Cardiac septum (tissue), 1 donor: ENCODE measurements around the gene PPRC1. TPM values are rescaled to one million over a fixed set of nuclear protein-coding genes. Genes with fewer than 3 reads are reported as not detected.

Experiments used
- DNase-seq: peaks from one replicate; pipeline ENCODE4 v3.0.0-alpha.2; 2020; ENCODE audit warnings: low spot score
- intact Hi-C: fragments of 100-400 bp; cut with DNase I; formaldehyde crosslinking; loops from one replicate; pipeline ENCODE4 v1.14.0; 2022
- long read RNA-seq: library from polyadenylated mRNA; unstranded; transcript quantifications from one replicate; pipeline ENCODE4 v2.0.0, GENCODE V29; 2021
- total RNA-seq: library from RNA; stranded (reverse); fragmentation: NEBNext Ultra II Directional; extraction: Animal tissue kit (Norgen Biotek cat#: 25700); gene quantifications from one replicate; pipeline ENCODE4 v1.2.1, GENCODE V29; 2021
- donor health status: DM: no; HTN: no; CAD: no.

Gene PPRC1
- 23.8 TPM for total RNA-seq
- long read RNA-seq, partial matches to known transcripts, result 10 of 18 reads
- long read RNA-seq, other reads (novel, unspliced or antisense), result 6 of 18 reads

DNA sequence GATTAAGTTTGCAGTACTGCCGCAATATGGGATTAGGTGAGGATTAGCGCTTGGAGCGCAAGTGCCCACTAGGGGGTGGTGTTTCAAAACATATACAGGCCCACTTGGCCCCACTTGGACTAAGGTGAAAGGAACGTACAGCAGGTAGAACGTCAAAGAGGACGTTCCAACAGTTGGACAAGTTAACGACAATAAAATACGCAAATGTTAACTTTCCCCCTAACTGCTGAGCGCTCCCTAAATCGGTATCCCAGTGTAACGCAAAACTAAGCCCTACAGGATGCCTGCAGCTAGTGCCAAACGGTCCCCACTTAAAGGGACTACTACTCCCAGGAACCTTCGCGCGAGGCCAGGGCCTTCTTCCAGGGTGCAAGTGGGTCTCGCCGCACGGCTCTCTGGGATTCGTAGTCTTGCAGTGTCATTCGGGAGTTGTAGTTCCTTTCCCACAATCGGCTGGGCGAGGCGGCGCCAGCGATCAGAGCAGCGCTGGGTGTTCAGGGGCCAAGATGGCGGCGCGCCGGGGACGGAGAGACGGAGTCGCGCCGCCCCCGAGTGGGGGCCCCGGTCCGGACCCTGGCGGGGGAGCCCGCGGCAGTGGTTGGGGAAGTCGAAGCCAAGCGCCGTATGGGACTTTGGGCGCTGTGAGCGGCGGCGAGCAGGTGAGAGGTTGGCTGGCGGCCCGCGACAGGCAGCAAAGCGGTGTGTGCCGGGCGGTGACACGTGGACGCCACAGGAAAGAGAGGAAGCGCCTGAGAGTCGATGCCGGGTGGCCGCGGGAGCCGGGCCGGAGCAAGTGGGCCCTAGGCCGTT, at the start of gene PPRC1:
Gene PPRC1, plus strand, starts transcription at position 478 of the 810 bp plus-strand sequence. Its CDS starts 29 bp downstream, at position 507.
- DNase-seq, result peak; percentile 99
- intact Hi-C loops, result loop anchor here (1.0 to 5.0 kb wide), 2 partner anchors 19 to 65 kb away; partner anchors contain the start of gene HPS6

- intact Hi-C loops, result no loop called here
- no peak for DNase-seq
Observed at GRCh38 chr10:102083541-102083940, 49.3 kb upstream of the PPRC1 start.

DNA sequence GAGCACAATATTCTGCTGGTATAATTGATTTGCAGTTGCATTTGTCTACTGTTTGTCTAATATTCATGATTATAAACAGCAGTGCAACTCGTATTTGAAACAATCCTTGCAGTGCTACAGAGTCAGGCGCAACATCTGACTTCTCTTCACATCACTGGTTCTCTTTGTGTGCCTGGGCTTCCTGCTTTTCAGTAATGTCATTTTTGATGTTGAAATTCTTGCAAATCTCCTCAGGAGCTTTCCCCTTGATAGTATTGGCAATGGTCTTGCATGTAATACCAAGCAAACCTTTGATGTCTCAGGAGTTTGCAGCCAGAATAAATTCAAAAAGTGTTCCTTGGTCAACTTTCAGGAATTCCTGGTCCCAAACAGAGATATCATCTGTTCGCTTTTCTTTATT, 47.5 kb upstream of the PPRC1 start:
- no peak for DNase-seq
- intact Hi-C loops, result no loop called here

DNA sequence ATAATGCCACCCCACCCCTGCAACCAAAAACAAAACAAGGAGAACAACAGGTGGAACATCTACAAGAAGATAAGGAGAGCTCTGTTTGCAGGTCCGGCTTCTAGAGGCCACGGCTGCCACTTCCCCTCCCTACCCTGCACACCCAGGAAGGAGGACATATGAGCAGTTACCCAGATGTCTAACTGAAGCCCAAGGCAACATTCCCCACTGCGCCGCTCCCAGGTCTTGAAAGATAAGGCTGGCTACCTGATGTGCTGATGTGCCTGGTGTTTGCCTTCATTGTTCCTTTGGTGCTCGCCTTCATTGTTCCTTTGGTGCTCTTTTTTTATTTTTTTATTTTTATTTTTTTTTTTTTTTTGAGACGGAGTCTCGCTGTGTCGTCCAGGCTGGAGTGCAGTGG, 46.6 kb upstream of the PPRC1 start:
- intact Hi-C loops, result no loop called here

GRCh38 chr10:102090772-102091171, 42.1 kb upstream of the PPRC1 start:
- intact Hi-C loops, result no loop called here
- no peak for DNase-seq

More for the DNA sequence above, 46.6 kb upstream of the PPRC1 start:
- DNase-seq, result no peak

- intact Hi-C loops, result no loop called here
- no peak for DNase-seq
Observed at GRCh38 chr10:102096449-102096848, 36.4 kb upstream of the PPRC1 start.

DNA sequence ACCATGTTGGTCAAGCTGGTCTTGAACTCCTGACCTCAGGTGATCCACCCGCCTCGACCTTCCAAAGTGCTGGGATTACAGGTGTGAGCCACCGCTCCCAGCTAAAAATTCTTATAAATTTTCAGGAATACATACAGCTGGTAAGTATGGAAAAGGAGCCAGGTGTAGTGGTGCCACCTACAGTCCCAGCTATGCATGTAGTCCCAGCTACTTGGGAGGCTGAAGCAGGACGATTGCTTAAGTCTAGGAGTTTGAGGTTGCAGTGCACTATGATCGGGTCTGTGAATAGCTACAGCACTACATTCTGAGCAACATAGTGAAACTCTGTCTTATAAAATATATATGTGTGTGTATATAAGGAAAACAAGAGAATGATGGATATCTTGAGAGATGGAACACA, 31.7 kb upstream of the PPRC1 start:
- intact Hi-C loops, result no loop called here
- DNase-seq, result no peak

- no peak for DNase-seq
- intact Hi-C loops, result no loop called here
Observed at GRCh38 chr10:102102421-102102820, 30.4 kb upstream of the PPRC1 start.

GRCh38 chr10:102106998-102107397, 25.8 kb upstream of the PPRC1 start:
- intact Hi-C loops, result no loop called here
- no peak for DNase-seq

DNA sequence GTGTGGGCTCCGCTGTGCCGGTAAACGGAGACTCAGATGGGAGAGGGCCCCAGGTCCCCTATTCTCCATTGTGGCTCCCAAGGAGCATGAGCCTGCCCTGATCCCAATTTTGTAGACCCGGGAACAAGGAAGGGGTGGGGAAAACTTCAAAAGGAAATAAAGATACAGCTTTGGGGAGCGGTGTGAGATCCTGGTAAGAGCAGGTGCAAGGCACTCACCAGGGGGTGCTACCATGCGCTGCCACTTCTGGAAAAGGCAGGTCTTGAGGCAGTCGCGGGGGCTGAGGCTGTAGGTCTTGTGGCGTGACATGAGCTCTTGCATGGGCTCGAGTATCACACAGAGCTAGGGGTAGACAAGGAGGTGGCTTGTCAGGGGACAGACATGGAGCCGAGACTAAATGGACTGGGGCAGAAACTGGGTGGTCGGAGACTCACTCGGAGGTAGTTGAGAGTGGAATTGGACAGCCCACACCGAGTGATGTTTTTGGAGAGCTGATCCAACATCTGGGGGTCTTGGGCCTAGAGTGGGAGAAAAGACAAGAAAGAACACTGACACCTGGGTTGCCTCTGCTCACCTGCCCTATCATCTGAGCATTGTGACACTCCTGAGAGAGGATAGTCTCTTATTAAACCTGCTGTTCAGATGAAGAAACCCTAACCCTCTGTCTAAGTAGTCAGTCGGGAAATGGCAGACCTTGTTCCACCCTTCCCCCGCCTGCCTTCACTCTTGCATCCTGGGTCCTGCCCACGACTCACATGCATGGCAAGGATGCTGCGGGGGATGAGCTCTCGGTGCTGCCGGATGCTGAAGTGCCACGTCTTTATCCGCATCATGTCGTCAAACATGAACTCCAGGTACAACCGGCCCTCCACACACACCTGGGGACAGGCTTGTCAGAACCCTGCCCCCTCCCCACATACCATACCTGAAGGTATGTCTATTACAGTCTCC, 23.4 kb upstream of the PPRC1 start:
- no peak for DNase-seq
- intact Hi-C loops, result no loop called here

GRCh38 chr10:102111276-102111675, 21.6 kb upstream of the PPRC1 start:
- DNase-seq, result no peak
- intact Hi-C loops, result no loop called here

DNA sequence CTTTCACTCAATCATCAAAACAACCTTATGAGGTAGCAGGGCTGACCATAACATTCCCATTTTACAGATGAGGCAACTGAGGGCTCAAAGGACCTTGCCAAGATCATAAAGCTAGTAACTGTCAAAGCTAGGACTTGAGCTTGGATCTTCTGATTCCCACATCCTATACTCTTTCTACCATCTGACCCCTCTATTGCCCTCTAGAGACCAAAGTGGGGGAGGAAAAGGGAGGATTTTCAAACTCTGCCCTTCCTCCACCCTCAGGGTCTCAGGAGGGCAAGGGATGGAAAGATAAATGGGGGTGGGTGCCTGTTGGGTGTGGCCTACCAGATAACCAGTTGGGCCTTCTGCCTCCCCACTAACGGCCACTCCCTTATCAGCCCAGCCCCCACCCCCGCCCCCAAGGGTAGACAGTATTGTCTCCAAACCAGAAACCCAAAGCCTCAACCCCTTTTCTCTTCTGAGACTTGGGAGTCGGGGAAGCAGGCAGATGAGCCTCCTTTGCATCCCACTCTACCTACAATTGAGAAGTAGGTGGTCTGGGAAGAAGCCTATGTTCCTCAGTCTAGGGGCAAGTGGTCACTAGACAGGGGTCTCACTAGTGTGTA, 20.5 kb upstream of the PPRC1 start:
- no peak for DNase-seq
- intact Hi-C loops, result no loop called here

GRCh38 chr10:102113261-102113955, 19.4 kb upstream of the PPRC1 start:
- intact Hi-C loops, result no loop called here
- no peak for DNase-seq

DNA sequence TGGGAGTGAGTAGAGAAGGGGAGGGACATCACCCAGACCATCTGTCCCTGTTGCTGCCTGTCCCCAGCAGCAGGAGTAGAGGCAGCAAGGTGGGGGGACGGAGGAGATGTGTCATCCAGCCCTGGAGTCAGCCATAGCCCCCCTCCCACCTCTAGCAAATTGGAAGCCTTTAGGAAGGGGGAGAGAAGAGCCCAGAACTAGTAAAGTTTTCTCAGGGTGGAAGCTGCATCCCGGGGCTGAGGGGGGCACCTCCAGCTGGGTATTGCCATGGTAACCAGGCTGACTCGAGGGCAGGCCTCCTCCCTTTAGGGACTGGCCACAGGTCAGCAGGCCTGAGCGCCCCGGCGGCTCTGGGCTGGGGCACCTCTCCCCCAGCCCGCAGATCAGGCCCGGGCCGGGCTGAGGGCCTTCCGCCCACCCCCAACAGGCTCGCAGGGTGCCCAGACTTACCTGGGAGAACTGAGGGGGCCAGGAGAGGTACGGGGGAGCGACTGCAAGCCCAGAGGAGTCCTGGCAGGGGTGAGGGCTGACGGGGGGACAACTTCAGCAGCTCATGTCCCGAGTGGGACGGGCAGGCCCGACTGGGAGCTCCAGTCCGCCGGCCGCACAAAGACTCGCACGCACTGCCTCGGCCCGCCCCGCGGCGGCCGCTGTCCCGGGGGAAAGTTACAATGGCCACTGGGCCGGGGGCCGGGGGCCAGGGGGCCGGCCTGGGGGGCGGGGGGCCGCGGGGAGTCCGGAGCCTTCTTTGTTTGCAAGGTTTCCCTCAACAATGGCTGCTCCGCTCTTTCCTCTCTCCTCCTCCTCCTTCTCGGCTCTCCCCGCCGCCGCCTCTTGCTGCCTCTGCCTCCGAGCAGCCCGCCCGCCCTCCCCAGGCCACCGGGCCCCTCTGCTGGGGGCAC, 18.6 kb upstream of the PPRC1 start:
- intact Hi-C loops, result loop anchor here (2.0 kb wide), 2 partner anchors 49 to 57 kb away; partner anchors contain the start of genes ARMH3 and HPS6
- no peak for DNase-seq

GRCh38 chr10:102114861-102115618, 17.8 kb upstream of the PPRC1 start:
- intact Hi-C loops, result loop anchor here (2.0 kb wide), 2 partner anchors 50 to 58 kb away; partner anchors contain the start of genes ARMH3 and HPS6
- DNase-seq, result peak; percentile 97

DNA sequence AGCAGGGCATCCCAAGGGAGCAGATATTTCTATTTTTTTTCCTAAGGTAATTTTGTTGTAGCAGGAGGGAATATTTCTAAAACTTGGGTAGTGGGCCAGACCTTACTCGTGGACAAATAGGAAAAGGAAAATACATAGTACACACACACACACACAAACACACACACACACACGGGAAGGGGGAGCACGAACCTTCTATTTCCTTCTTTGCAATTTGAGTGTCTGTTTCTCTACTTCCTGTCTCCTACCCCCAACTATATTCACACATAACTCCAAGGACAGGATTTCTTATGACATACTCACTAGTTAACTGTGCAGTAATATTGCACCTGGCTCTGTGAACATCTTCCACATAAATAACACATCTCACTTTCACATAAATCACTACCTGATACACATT, 17.1 kb upstream of the PPRC1 start:
- DNase-seq, result no peak
- intact Hi-C loops, result loop anchor here (2.0 kb wide), 2 partner anchors 51 to 59 kb away; partner anchors contain the start of genes ARMH3 and HPS6

- no peak for DNase-seq
- intact Hi-C loops, result no loop called here
Observed at GRCh38 chr10:102116656-102117055, 16.2 kb upstream of the PPRC1 start.
